HG03280 (cell line): ENCODE data around the gene SYT7.

ENCODE experiments used
- ATAC-seq: cut with Tn5 transposase; IDR thresholded peaks from one replicate; pipeline ENCODE4 v1.9.1; 2021; ENCODE audit warnings: mild to moderate bottlenecking, moderate library complexity; ENCODE audit not compliant: unreplicated experiment

SYT7 gene

GRCh38 chr11:61522881-61523280 lies 58.0 kb downstream of the SYT7 start:
- no peak for ATAC-seq

- no peak for ATAC-seq
These were observed 62.7 kb downstream of the SYT7 start for GRCh38 chr11:61518032-61518795.

- ATAC-seq = no peak
These were observed 64.0 kb downstream of the SYT7 start for GRCh38 chr11:61516675-61517572.

- ATAC-seq = no peak
These were observed 64.7 kb downstream of the SYT7 start for GRCh38 chr11:61516191-61516590.

- ATAC-seq = no peak
These were observed 65.2 kb downstream of the SYT7 start for GRCh38 chr11:61515686-61516085.

GRCh38 chr11:61514050-61514917 lies 66.6 kb downstream of the SYT7 start:
- no peak for ATAC-seq

- no peak for ATAC-seq
These were observed 67.6 kb downstream of the SYT7 start for GRCh38 chr11:61513143-61513765.

GRCh38 chr11:61512435-61512834 lies 68.4 kb downstream of the SYT7 start:
- ATAC-seq = no peak

- ATAC-seq = no peak
These were observed 69.5 kb downstream of the SYT7 start for GRCh38 chr11:61511383-61511782.

GRCh38 chr11:61510974-61511373 lies 69.9 kb downstream of the SYT7 start:
- ATAC-seq = no peak

- ATAC-seq = no peak
These were observed 70.5 kb downstream of the SYT7 start for GRCh38 chr11:61510166-61510919.

- peak; percentile 60 for ATAC-seq
These were observed 71.5 kb downstream of the SYT7 start for GRCh38 chr11:61509043-61510029.

GRCh38 chr11:61507962-61508861 lies 72.7 kb downstream of the SYT7 start, which contains the start of gene LRRC10B:
LRRC10B (plus strand) TSS chr11:61508749; CDS start chr11:61508999, 250 bp downstream.
- ATAC-seq = no peak

- ATAC-seq = no peak
These were observed 73.7 kb downstream of the SYT7 start for GRCh38 chr11:61507012-61507768.

GRCh38 chr11:61505640-61506155 lies 75.2 kb downstream of the SYT7 start:
- ATAC-seq = no peak

GRCh38 chr11:61505106-61505505 lies 75.8 kb downstream of the SYT7 start:
- ATAC-seq = no peak
